HepG2 (cell line): Measurements from ENCODE around the gene CD68. TPM values are rescaled to one million over a fixed set of nuclear protein-coding genes. Genes with fewer than 3 reads are reported as not detected.

Source experiments
- DR1 ChIP-seq: sonication (generic); formaldehyde crosslinking; IDR thresholded peaks from 2 replicates; pipeline ENCODE4 v1.8.0; 2021; ENCODE audit warnings: mild to moderate bottlenecking, missing genetic modification reagents, inconsistent platforms
- ESRRA ChIP-seq: sonication (generic); formaldehyde crosslinking; IDR thresholded peaks from 2 replicates; pipeline ENCODE4 v1.5.1; 2020; ENCODE audit warnings: mild to moderate bottlenecking, low read depth, missing genetic modification reagents
- KLF12 ChIP-seq: sonication (generic); formaldehyde crosslinking; IDR thresholded peaks from 2 replicates; pipeline ENCODE4 v1.4.0; 2020; ENCODE audit warnings: missing genetic modification reagents, borderline replicate concordance
- MED13 ChIP-seq: sonication (generic); formaldehyde crosslinking; IDR thresholded peaks from 2 replicates; pipeline ENCODE4 v1.5.0; 2020; ENCODE audit warnings: missing genetic modification reagents
- MXI1 ChIP-seq: IDR thresholded peaks from 3 replicates; pipeline ENCODE4 v1.6.1; 2012; ENCODE audit warnings: low read depth, low read length, inconsistent platforms, borderline replicate concordance
- ZFP1 ChIP-seq: IDR thresholded peaks from 2 replicates; pipeline ENCODE4 v1.6.1; 2016
- ZNF224 ChIP-seq: sonication (generic); formaldehyde crosslinking; IDR thresholded peaks from 2 replicates; pipeline ENCODE4 v1.5.0; 2020; ENCODE audit warnings: mild to moderate bottlenecking, missing genetic modification reagents
- ZNF235 ChIP-seq: sonication (generic); formaldehyde crosslinking; IDR thresholded peaks from 2 replicates; pipeline ENCODE4 v1.8.1; 2023; ENCODE audit warnings: mild to moderate bottlenecking, missing genetic modification reagents, borderline replicate concordance
- ZNF317 ChIP-seq: sonication (generic); formaldehyde crosslinking; IDR thresholded peaks from 2 replicates; pipeline ENCODE4 v1.5.0; 2020; ENCODE audit warnings: mild to moderate bottlenecking, missing genetic modification reagents
- ZNF513 ChIP-seq: sonication (generic); formaldehyde crosslinking; conservative IDR thresholded peaks from 2 replicates; pipeline ENCODE4 v1.5.0; 2020; ENCODE audit warnings: missing genetic modification reagents
- ZNF784 ChIP-seq: sonication (generic); formaldehyde crosslinking; IDR thresholded peaks from 2 replicates; pipeline ENCODE4 v1.5.1; 2020; ENCODE audit warnings: missing genetic modification reagents, mild to moderate bottlenecking, borderline replicate concordance
- ZNF879 ChIP-seq: sonication (generic); formaldehyde crosslinking; IDR thresholded peaks from 2 replicates; pipeline ENCODE4 v1.8.1; 2023; ENCODE audit warnings: missing genetic modification reagents
- polyA plus RNA-seq, 8 experiments: library from polyadenylated mRNA; depleted of rRNA in 3 of 8; stranded (reverse) in 7 of 8; unstranded in 1 of 8; fragments of >200 nt; fragmentation: Illumina TruSeq in 4 of 8; extraction: Trizol in 4 of 8; gene quantifications; 2 replicates each; pipeline versions ENCODE4 v1.2.1 to v1.2.3, GENCODE V29; 2011 to 2016; ENCODE audit warnings: low read depth in 4 of 8, missing spikeins in 1 of 8, mixed read lengths in 1 of 8; ENCODE audit not compliant: insufficient read depth in 1 of 8
- total RNA-seq, 5 experiments: library from RNA; depleted of rRNA; stranded (reverse); fragments of >200 nt; fragmentation: Illumina TruSeq; extraction: Trizol; gene quantifications; 2 replicates each; pipeline ENCODE4 v1.2.3, GENCODE V29; 2016; ENCODE audit warnings: low read depth in 1 of 5
- TF ChIP-seq, protein P1 (sequence below): sonication (generic); formaldehyde crosslinking; IDR thresholded peaks from 2 replicates; pipeline ENCODE4 v1.4.0; 2020; ENCODE audit warnings: missing genetic modification reagents
- TF ChIP-seq, protein P2 (sequence below): sonication (generic); formaldehyde crosslinking; IDR thresholded peaks from 2 replicates; pipeline ENCODE4 v1.9.0; 2021; ENCODE audit warnings: missing genetic modification reagents, mild to moderate bottlenecking, borderline replicate concordance
- TF ChIP-seq, protein P3 (sequence below): sonication (generic); IDR thresholded peaks from 2 replicates; pipeline ENCODE4 v1.6.1; 2016; ENCODE audit warnings: low read depth, borderline replicate concordance
- TF ChIP-seq, protein P4 (sequence below): sonication (generic); formaldehyde crosslinking; IDR thresholded peaks from 2 replicates; pipeline ENCODE4 v1.8.1; 2023; ENCODE audit warnings: mild to moderate bottlenecking, missing genetic modification reagents

The CD68 gene
- total and polyA plus RNA-seq, 2 of the 13 experiments (the other 11 are each of a cell fraction or from before 2014, with no cell fraction given) = 10.3 to 104 TPM

DNA sequence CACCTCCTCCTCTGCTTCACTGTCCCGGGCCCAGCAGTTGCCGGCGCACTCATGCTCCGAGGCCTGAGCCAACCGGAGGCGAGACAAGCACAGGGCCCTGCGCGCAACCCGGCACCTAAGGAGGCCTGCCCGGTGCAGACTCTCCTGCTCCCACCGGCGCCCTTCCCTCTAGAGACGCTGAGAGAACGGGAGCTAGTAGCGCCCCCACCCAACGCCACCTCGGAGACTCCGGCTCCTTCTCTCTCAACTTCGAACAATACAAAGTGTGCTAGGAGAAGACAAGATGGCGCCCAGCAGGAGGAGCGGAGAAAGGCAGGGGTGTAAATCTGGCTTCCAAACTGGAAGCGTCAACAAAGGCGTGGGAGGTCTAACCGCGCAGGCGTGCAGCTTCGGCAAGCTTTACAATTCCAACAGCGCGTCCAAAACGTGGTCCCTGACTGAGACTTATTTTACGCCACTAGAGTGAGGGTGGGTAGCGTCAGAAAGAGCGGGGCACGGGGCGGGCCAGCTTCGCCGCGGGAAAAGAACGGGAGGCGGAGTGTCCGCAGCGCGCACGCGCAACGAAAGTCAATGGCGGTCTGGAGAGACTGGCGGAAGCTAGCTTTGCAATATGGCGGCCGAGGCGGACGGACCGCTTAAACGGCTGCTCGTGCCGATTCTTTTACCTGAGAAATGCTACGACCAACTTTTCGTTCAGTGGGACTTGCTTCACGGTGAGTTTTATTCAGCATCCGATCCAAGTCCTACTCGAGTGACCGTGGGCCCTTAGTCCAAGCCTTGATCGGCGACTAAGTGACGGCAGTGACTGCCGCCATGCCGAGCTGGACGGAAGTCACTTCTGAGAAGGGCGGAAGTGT is 4.0 kb downstream of the CD68 start, which contains the start of gene MPDU1 (continued):
- TF ChIP-seq KLF12 (peak; percentile 94; the same call in 1 of the 2 replicates), MED13 (peak; percentile 92), ZNF784 (CRISPR knock-in tag) (0 out of 2 replicates have a peak, but pooled peaks have one; percentile 42), ZNF224 (CRISPR knock-in tag) (peak; percentile 57; the same call in 1 of the 2 replicates), ESRRA (CRISPR knock-in tag) (peak; percentile 23; the same call in 1 of the 2 replicates), ZNF317 (CRISPR knock-in tag) (0 out of 2 replicates have a peak, but pooled peaks have one; percentile 23), ZNF235 (CRISPR knock-in tag) (no peak), ZNF879 (CRISPR knock-in tag) (0 out of 2 replicates have a peak, but pooled peaks have one; percentile 47), DR1 (CRISPR knock-in tag) (peak; percentile 60), MXI1 (peak; percentile 100), ZFP1 (CRISPR knock-in tag) (no peak), ZNF513 (CRISPR knock-in tag) (0 out of 2 replicates have a peak, but pooled peaks have one; percentile 26)
- TF ChIP-seq, protein P1, sequence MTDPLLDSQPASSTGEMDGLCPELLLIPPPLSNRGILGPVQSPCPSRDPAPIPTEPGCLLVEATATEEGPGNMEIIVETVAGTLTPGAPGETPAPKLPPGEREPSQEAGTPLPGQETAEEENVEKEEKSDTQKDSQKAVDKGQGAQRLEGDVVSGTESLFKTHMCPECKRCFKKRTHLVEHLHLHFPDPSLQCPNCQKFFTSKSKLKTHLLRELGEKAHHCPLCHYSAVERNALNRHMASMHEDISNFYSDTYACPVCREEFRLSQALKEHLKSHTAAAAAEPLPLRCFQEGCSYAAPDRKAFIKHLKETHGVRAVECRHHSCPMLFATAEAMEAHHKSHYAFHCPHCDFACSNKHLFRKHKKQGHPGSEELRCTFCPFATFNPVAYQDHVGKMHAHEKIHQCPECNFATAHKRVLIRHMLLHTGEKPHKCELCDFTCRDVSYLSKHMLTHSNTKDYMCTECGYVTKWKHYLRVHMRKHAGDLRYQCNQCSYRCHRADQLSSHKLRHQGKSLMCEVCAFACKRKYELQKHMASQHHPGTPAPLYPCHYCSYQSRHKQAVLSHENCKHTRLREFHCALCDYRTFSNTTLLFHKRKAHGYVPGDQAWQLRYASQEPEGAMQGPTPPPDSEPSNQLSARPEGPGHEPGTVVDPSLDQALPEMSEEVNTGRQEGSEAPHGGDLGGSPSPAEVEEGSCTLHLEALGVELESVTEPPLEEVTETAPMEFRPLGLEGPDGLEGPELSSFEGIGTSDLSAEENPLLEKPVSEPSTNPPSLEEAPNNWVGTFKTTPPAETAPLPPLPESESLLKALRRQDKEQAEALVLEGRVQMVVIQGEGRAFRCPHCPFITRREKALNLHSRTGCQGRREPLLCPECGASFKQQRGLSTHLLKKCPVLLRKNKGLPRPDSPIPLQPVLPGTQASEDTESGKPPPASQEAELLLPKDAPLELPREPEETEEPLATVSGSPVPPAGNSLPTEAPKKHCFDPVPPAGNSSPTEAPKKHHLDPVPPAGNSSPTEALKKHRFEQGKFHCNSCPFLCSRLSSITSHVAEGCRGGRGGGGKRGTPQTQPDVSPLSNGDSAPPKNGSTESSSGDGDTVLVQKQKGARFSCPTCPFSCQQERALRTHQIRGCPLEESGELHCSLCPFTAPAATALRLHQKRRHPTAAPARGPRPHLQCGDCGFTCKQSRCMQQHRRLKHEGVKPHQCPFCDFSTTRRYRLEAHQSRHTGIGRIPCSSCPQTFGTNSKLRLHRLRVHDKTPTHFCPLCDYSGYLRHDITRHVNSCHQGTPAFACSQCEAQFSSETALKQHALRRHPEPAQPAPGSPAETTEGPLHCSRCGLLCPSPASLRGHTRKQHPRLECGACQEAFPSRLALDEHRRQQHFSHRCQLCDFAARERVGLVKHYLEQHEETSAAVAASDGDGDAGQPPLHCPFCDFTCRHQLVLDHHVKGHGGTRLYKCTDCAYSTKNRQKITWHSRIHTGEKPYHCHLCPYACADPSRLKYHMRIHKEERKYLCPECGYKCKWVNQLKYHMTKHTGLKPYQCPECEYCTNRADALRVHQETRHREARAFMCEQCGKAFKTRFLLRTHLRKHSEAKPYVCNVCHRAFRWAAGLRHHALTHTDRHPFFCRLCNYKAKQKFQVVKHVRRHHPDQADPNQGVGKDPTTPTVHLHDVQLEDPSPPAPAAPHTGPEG (CRISPR knock-in tag) = peak; percentile 91
- TF ChIP-seq, protein P2, sequence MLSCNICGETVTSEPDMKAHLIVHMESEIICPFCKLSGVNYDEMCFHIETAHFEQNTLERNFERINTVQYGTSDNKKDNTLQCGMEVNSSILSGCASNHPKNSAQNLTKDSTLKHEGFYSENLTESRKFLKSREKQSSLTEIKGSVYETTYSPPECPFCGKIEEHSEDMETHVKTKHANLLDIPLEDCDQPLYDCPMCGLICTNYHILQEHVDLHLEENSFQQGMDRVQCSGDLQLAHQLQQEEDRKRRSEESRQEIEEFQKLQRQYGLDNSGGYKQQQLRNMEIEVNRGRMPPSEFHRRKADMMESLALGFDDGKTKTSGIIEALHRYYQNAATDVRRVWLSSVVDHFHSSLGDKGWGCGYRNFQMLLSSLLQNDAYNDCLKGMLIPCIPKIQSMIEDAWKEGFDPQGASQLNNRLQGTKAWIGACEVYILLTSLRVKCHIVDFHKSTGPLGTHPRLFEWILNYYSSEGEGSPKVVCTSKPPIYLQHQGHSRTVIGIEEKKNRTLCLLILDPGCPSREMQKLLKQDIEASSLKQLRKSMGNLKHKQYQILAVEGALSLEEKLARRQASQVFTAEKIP (CRISPR knock-in tag) = no peak
- TF ChIP-seq, protein P3, sequence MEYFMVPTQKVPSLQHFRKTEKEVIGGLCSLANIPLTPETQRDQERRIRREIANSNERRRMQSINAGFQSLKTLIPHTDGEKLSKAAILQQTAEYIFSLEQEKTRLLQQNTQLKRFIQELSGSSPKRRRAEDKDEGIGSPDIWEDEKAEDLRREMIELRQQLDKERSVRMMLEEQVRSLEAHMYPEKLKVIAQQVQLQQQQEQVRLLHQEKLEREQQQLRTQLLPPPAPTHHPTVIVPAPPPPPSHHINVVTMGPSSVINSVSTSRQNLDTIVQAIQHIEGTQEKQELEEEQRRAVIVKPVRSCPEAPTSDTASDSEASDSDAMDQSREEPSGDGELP = 0 out of 2 replicates have a peak, but pooled peaks have one; percentile 0
- TF ChIP-seq, protein P4, sequence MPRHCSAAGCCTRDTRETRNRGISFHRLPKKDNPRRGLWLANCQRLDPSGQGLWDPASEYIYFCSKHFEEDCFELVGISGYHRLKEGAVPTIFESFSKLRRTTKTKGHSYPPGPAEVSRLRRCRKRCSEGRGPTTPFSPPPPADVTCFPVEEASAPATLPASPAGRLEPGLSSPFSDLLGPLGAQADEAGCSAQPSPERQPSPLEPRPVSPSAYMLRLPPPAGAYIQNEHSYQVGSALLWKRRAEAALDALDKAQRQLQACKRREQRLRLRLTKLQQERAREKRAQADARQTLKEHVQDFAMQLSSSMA (CRISPR knock-in tag) = peak; percentile 88; the same call in 1 of the 2 replicates
